ENCODE results near the gene IL17RC.

IL17RC gene

GRCh38 chr3:9942934-9943690, 26.2 kb downstream of the IL17RC start:
- Histone ChIP-seq H3K27ac (ENCODE audit: low read depth, low read length) (no peak overlapping the region), H3K4me3 (ENCODE audit: low read depth in 1 of 2, low read length in 2 of 2) (no peak overlapping the region), H3K4me1 (ENCODE audit: control insufficient read depth in 1 of 2, insufficient read depth in 2 of 2, low read length in 2 of 2) (peaks cover 0 to 4% of the 10 kb centered on the region in 2 donors), H3K36me3 (ENCODE audit: control insufficient read depth in 1 of 2, insufficient read depth in 2 of 2, low read length in 2 of 2) (peaks cover 8 to 35% of the 10 kb centered on the region in 2 donors), H3K9ac (ENCODE audit: low read depth in 1 of 2, low read length in 2 of 2) (no peak overlapping the region), H3K27me3 (ENCODE audit: control insufficient read depth in 1 of 2, insufficient read depth in 2 of 2, low read length in 2 of 2) (no peaks in the 10 kb centered on the region), H3K9me3 (ENCODE audit: control insufficient read depth in 1 of 2, low read length in 2 of 2) (no peaks in the 10 kb centered on the region)

DNA sequence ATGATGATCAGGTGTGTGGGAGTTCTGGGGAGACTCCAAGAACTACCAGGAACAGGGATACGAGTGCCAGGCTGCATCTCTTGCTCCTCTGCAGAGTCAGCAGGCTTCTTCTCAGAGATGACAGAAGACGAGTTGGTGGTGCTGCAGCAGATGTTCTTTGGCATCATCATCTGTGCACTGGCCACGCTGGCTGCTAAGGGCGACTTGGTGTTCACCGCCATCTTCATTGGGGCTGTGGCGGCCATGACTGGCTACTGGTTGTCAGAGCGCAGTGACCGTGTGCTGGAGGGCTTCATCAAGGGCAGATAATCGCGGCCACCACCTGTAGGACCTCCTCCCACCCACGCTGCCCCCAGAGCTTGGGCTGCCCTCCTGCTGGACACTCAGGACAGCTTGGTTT, 27.4 kb downstream of the IL17RC start:
- Histone ChIP-seq H3K4me1 (ENCODE audit: control insufficient read depth in 1 of 2, insufficient read depth in 2 of 2, low read length in 2 of 2) (peaks cover 0 to 4% of the 10 kb centered on the region in 2 donors), H3K9ac (ENCODE audit: low read depth in 1 of 2, low read length in 2 of 2) (no peak overlapping the region), H3K9me3 (ENCODE audit: control insufficient read depth in 1 of 2, low read length in 2 of 2) (no peaks in the 10 kb centered on the region), H3K36me3 (ENCODE audit: control insufficient read depth in 1 of 2, insufficient read depth in 2 of 2, low read length in 2 of 2) (peaks cover 8 to 33% of the 10 kb centered on the region in 2 donors), H3K4me3 (ENCODE audit: low read depth in 1 of 2, low read length in 2 of 2) (no peak overlapping the region), H3K27me3 (ENCODE audit: control insufficient read depth in 1 of 2, insufficient read depth in 2 of 2, low read length in 2 of 2) (no peaks in the 10 kb centered on the region), H3K27ac (ENCODE audit: low read depth, low read length) (no peak overlapping the region)

DNA sequence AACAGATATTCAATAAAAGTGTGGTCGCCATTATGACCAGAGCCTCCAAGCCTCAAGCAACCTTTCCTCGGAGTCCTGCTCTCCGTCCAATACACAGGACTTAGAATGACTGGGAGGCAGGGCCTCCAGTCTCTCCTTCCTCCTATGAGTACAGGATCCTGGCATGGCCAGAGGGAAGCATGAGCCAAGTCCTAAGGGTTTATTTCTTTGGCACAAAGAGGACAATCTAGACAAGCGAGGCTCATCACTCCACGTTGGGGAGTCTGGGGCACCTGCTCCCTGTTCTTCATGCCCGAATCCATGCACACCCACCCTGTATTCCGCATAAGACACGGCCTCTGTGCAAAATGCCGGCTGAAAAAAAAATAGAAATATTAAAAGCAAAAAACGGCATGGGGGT, 28.5 kb downstream of the IL17RC start:
- peaks cover 8 to 33% of the 10 kb centered on the region in 2 donors for H3K36me3 ChIP-seq (ENCODE audit: control insufficient read depth in 1 of 2, insufficient read depth in 2 of 2, low read length in 2 of 2)

DNA sequence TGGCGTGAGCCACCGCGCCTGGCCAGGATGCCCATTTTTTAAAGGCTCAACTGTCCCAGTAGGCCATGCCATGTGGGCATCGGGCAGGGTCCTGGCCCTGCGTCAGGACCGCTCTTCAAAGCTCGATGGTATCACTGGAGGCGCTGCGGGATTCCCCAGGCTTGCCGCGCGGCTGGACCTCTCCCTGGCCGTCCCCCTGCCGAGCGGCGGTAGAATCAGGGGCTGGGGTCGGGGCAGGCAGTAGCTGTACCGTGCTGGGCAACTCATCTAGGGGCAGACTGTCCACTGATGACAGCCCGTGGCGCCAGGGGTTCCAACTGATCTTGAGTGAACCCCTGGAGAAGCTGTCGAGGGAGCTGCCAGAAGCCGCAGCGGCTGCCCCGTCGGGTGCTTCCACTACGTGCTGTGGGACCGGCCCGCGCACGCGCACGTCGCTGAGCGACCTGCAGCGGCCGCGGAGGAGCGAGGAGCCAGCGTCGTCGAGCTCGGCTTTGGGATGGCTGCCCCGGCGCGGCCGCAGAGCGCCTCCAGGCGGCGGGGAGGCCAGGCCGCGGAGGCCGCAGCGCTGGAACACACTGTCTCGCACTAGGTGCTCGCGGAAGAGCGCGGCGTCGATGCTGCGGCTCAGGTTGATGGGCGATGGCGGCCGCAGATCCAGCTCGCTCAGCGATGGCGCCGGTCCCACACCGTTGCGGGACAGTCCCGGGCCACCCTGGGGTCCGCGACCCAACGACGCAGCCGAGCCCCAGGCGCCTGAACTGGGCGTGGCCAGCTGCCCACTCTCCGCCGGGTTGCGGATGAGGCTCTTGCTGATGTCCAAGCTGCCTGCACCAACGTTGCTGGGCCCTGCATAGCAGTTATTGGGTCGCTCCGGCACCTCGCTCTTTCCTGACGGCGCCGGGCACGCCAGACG, 29.5 kb downstream of the IL17RC start:
- Histone ChIP-seq H3K4me1 (ENCODE audit: control insufficient read depth in 1 of 2, insufficient read depth in 2 of 2, low read length in 2 of 2) (peaks cover 0 to 5% of the 10 kb centered on the region in 2 donors), H3K36me3 (ENCODE audit: control insufficient read depth in 1 of 2, insufficient read depth in 2 of 2, low read length in 2 of 2) (peaks cover 8 to 25% of the 10 kb centered on the region in 2 donors), H3K9ac (ENCODE audit: low read depth in 1 of 2, low read length in 2 of 2) (peak overlapping the region; percentile 70 to 80), H3K27ac (ENCODE audit: low read depth, low read length) (peak overlapping the region; percentile 58), H3K27me3 (ENCODE audit: control insufficient read depth in 1 of 2, insufficient read depth in 2 of 2, low read length in 2 of 2) (no peaks in the 10 kb centered on the region), H3K4me3 (ENCODE audit: low read depth in 1 of 2, low read length in 2 of 2) (peak overlapping the region; percentile 76 to 79), H3K9me3 (ENCODE audit: control insufficient read depth in 1 of 2, low read length in 2 of 2) (no peaks in the 10 kb centered on the region)

More for the DNA sequence above, 28.5 kb downstream of the IL17RC start:
- H3K4me1 ChIP-seq (ENCODE audit: control insufficient read depth in 1 of 2, insufficient read depth in 2 of 2, low read length in 2 of 2), result peaks cover 0 to 4% of the 10 kb centered on the region in 2 donors
- no peak overlapping the region for H3K9ac ChIP-seq (ENCODE audit: low read depth in 1 of 2, low read length in 2 of 2)
- H3K27ac ChIP-seq (ENCODE audit: low read depth, low read length), result no peak overlapping the region
- H3K9me3 ChIP-seq (ENCODE audit: control insufficient read depth in 1 of 2, low read length in 2 of 2), result no peaks in the 10 kb centered on the region
- H3K4me3 ChIP-seq (ENCODE audit: low read depth in 1 of 2, low read length in 2 of 2), result no peak overlapping the region
- H3K27me3 ChIP-seq (ENCODE audit: control insufficient read depth in 1 of 2, insufficient read depth in 2 of 2, low read length in 2 of 2), result no peaks in the 10 kb centered on the region

- peaks cover 0 to 11% of the 10 kb centered on the region in 2 donors for H3K4me1 ChIP-seq (ENCODE audit: control insufficient read depth in 1 of 2, insufficient read depth in 2 of 2, low read length in 2 of 2)
- peak overlapping the region; percentile 70 to 80 for H3K9ac ChIP-seq (ENCODE audit: low read depth in 1 of 2, low read length in 2 of 2)
- no peak overlapping the region for H3K27ac ChIP-seq (ENCODE audit: low read depth, low read length)
- peak overlapping the region; percentile 76 to 79 for H3K4me3 ChIP-seq (ENCODE audit: low read depth in 1 of 2, low read length in 2 of 2)
- no peaks in the 10 kb centered on the region for H3K27me3 ChIP-seq (ENCODE audit: control insufficient read depth in 1 of 2, insufficient read depth in 2 of 2, low read length in 2 of 2)
- H3K9me3 ChIP-seq (ENCODE audit: control insufficient read depth in 1 of 2, low read length in 2 of 2), result no peaks in the 10 kb centered on the region
- H3K36me3 ChIP-seq (ENCODE audit: control insufficient read depth in 1 of 2, insufficient read depth in 2 of 2, low read length in 2 of 2), result peaks cover 8 to 24% of the 10 kb centered on the region in 2 donors
These were observed 30.4 kb downstream of the IL17RC start for GRCh38 chr3:9947025-9947995.

DNA sequence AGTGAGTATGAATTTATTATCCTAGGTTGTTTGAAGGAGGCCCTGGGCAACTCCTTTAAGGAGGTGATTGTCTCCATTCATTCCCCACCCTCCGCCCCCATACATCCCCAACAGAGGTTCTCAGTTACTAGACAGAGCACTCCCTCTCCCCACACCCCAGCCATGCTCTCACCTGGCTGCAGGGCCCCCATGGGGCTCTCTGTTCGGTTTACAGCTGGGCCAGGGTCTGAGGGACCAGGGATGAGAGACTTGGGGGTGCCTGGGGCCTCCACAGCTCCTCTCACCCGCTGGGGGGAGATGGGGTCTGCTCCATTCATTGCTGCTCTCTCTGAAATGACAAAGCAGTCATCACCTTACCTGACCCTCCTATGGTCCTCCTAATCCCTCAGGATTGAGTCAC, 31.7 kb downstream of the IL17RC start:
- H3K9me3 ChIP-seq (ENCODE audit: control insufficient read depth in 1 of 2, low read length in 2 of 2), result no peaks in the 10 kb centered on the region
- peaks cover 0 to 11% of the 10 kb centered on the region in 2 donors for H3K4me1 ChIP-seq (ENCODE audit: control insufficient read depth in 1 of 2, insufficient read depth in 2 of 2, low read length in 2 of 2)
- H3K9ac ChIP-seq (ENCODE audit: low read depth in 1 of 2, low read length in 2 of 2), result no peak overlapping the region
- no peaks in the 10 kb centered on the region for H3K27me3 ChIP-seq (ENCODE audit: control insufficient read depth in 1 of 2, insufficient read depth in 2 of 2, low read length in 2 of 2)
- peaks cover 7 to 11% of the 10 kb centered on the region in 2 donors for H3K36me3 ChIP-seq (ENCODE audit: control insufficient read depth in 1 of 2, insufficient read depth in 2 of 2, low read length in 2 of 2)
- no peak overlapping the region for H3K27ac ChIP-seq (ENCODE audit: low read depth, low read length)
- no peak overlapping the region for H3K4me3 ChIP-seq (ENCODE audit: low read depth in 1 of 2, low read length in 2 of 2)

- H3K27ac ChIP-seq (ENCODE audit: low read depth, low read length), result no peak overlapping the region
- H3K9ac ChIP-seq (ENCODE audit: low read depth in 1 of 2, low read length in 2 of 2), result no peak overlapping the region
- no peak overlapping the region for H3K4me3 ChIP-seq (ENCODE audit: low read depth in 1 of 2, low read length in 2 of 2)
- peaks cover 2 to 6% of the 10 kb centered on the region in 2 donors for H3K36me3 ChIP-seq (ENCODE audit: control insufficient read depth in 1 of 2, insufficient read depth in 2 of 2, low read length in 2 of 2)
- peaks cover 0 to 11% of the 10 kb centered on the region in 2 donors for H3K4me1 ChIP-seq (ENCODE audit: control insufficient read depth in 1 of 2, insufficient read depth in 2 of 2, low read length in 2 of 2)
- no peaks in the 10 kb centered on the region for H3K9me3 ChIP-seq (ENCODE audit: control insufficient read depth in 1 of 2, low read length in 2 of 2)
- no peaks in the 10 kb centered on the region for H3K27me3 ChIP-seq (ENCODE audit: control insufficient read depth in 1 of 2, insufficient read depth in 2 of 2, low read length in 2 of 2)
These were observed 32.2 kb downstream of the IL17RC start for GRCh38 chr3:9949115-9949514.

DNA sequence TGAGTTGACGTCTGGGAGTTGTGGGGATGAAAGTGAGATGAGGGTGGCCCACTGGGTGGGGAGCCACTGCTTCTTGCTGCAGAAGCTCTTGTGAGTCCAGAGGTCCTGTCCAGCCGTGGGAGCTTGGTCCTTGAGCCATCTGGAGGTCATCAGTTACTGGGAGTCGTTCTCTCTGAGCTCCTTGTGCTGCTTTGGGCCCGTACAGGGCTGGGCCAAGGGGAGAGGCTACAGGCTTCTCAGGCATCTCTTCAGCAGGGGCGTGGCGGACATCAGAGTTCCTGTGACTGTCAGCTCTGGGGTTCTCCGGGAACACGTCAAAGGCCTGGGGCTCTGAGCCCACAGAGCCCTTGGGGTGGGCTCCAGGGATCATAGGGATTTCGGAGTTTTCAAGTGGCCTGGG, 32.7 kb downstream of the IL17RC start:
- Histone ChIP-seq H3K4me3 (ENCODE audit: low read depth in 1 of 2, low read length in 2 of 2) (no peak overlapping the region), H3K36me3 (ENCODE audit: control insufficient read depth in 1 of 2, insufficient read depth in 2 of 2, low read length in 2 of 2) (peaks cover 0 to under 1% of the 10 kb centered on the region in 2 donors), H3K4me1 (ENCODE audit: control insufficient read depth in 1 of 2, insufficient read depth in 2 of 2, low read length in 2 of 2) (peaks cover 0 to 11% of the 10 kb centered on the region in 2 donors), H3K27me3 (ENCODE audit: control insufficient read depth in 1 of 2, insufficient read depth in 2 of 2, low read length in 2 of 2) (no peaks in the 10 kb centered on the region), H3K27ac (ENCODE audit: low read depth, low read length) (no peak overlapping the region), H3K9me3 (ENCODE audit: control insufficient read depth in 1 of 2, low read length in 2 of 2) (no peaks in the 10 kb centered on the region), H3K9ac (ENCODE audit: low read depth in 1 of 2, low read length in 2 of 2) (no peak overlapping the region)

DNA sequence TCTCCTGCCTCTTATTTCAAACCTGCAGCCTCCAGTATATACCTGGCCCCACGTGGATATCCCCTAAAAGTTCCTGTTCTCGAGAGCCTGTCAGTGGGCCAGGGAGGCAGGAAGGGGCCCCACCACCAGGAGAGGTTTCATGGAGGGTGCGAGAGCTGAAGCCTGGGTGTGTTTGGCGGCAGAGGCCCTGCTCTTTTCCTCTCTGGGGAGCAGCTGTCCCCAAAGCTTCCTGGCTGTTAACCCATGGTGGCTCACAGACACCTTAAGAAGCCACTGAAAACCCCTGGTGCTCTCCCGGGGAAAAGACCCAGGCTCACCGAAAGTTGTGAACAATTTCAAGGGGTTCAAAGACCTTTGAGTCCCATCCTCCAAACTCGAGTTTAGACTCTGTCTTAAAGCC, 34.2 kb downstream of the IL17RC start:
- Histone ChIP-seq H3K4me3 (ENCODE audit: low read depth in 1 of 2, low read length in 2 of 2) (no peak overlapping the region), H3K4me1 (ENCODE audit: control insufficient read depth in 1 of 2, insufficient read depth in 2 of 2, low read length in 2 of 2) (peaks cover 0 to 11% of the 10 kb centered on the region in 2 donors), H3K27ac (ENCODE audit: low read depth, low read length) (no peak overlapping the region), H3K9ac (ENCODE audit: low read depth in 1 of 2, low read length in 2 of 2) (no peak overlapping the region), H3K27me3 (ENCODE audit: control insufficient read depth in 1 of 2, insufficient read depth in 2 of 2, low read length in 2 of 2) (no peaks in the 10 kb centered on the region), H3K9me3 (ENCODE audit: control insufficient read depth in 1 of 2, low read length in 2 of 2) (no peaks in the 10 kb centered on the region), H3K36me3 (ENCODE audit: control insufficient read depth in 1 of 2, insufficient read depth in 2 of 2, low read length in 2 of 2) (no peaks in the 10 kb centered on the region)
